ENCODE measurements around the gene RGL1.

DNA sequence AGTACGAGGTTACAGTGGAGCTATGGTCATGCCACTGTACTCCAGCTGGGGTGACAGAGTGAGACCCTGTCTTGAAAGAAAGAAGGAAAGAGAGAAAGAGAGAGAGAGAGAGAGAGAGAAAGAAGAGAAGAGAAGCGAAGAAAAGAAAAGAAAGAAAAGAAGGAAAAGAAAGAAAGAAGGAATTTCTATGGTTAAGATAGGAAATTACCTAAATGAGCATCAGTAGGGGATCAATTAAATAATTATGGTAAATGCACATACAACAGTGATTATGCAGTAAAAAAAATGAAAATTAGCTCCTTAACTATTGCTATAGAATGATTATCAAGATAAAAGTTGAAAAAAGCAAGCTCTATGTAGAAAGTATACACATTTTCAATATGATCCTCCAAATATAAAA lies 172.8 kb downstream of the RGL1 start:
- no peak for TF ChIP-seq POLR2A (IDR thresholded peaks at IDR 0.05)
- TF ChIP-seq, protein P1, sequence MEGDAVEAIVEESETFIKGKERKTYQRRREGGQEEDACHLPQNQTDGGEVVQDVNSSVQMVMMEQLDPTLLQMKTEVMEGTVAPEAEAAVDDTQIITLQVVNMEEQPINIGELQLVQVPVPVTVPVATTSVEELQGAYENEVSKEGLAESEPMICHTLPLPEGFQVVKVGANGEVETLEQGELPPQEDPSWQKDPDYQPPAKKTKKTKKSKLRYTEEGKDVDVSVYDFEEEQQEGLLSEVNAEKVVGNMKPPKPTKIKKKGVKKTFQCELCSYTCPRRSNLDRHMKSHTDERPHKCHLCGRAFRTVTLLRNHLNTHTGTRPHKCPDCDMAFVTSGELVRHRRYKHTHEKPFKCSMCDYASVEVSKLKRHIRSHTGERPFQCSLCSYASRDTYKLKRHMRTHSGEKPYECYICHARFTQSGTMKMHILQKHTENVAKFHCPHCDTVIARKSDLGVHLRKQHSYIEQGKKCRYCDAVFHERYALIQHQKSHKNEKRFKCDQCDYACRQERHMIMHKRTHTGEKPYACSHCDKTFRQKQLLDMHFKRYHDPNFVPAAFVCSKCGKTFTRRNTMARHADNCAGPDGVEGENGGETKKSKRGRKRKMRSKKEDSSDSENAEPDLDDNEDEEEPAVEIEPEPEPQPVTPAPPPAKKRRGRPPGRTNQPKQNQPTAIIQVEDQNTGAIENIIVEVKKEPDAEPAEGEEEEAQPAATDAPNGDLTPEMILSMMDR (IDR thresholded peaks at IDR 0.05) = no peak

Measured in sigmoid colon (tissue), 3 donors.